Peyer's patch (tissue), 4 donors: ENCODE data around the gene OTOP3. TPM values are rescaled to one million over a fixed set of nuclear protein-coding genes. Genes with fewer than 3 reads are reported as not detected.

ENCODE experiments used
- DNase-seq, 3 donors: peaks; one replicate each; pipeline ENCODE4 v3.0.0-alpha.2; 2017 to 2019
- H3K27ac ChIP-seq, 4 donors: fragments of 200-600 bp; sonication (generic); one replicate each; pipeline ENCODE4 v1.5.1; 2016 to 2019
- H3K27me3 ChIP-seq, 2 donors: fragments of 200-600 bp; sonication (generic); one replicate each; pipeline ENCODE4 v1.5.1; 2019
- H3K36me3 ChIP-seq, 3 donors: fragments of 200-600 bp; sonication (generic); one replicate each; pipeline ENCODE4 v1.5.1; 2016 to 2019
- H3K4me1 ChIP-seq, 4 donors: fragments of 200-600 bp; sonication (generic); one replicate each; pipeline ENCODE4 v1.5.1; 2016 to 2019
- H3K4me3 ChIP-seq, 4 donors: fragments of 200-600 bp; sonication (generic); 1 replicate in 3 of 4; 2 replicates in 1 of 4; pipeline ENCODE4 v1.5.1; 2016 to 2019; ENCODE audit warnings: mild to moderate bottlenecking in 1 of 4
- H3K9me3 ChIP-seq, 4 donors: fragments of 200-600 bp; sonication (generic); one replicate each; pipeline ENCODE4 v1.5.1; 2016 to 2019; ENCODE audit warnings: mild to moderate bottlenecking in 1 of 4
- CTCF ChIP-seq, 6 experiments: fragments of 450-650 bp in 4 of 6; fragments of 200-600 bp in 2 of 6; sonication (generic) in 1 of 6; IDR thresholded peaks; one replicate each; pipeline ENCODE4 v1.5.1; 2017 to 2019; ENCODE audit warnings: antibody characterized with exemption in 6 of 6, mild to moderate bottlenecking in 3 of 6, moderate library complexity in 1 of 6
- POLR2A ChIP-seq, 2 donors: fragments of 450-650 bp; IDR thresholded peaks; one replicate each; pipeline ENCODE4 v1.5.1; 2017; ENCODE audit warnings: antibody characterized with exemption in 2 of 2, mild to moderate bottlenecking in 2 of 2, moderate library complexity in 2 of 2
- total RNA-seq, 4 donors: library from RNA; depleted of rRNA; stranded (reverse); fragments of >200 nt; gene quantifications; one replicate each; pipeline ENCODE4 v1.1.0, GENCODE V29; 2016

OTOP3 gene
- total RNA-seq, 4 donors from 2014 or later: 5.2 to 9.3 (median 8.5) TPM; not detected in 1

DNA sequence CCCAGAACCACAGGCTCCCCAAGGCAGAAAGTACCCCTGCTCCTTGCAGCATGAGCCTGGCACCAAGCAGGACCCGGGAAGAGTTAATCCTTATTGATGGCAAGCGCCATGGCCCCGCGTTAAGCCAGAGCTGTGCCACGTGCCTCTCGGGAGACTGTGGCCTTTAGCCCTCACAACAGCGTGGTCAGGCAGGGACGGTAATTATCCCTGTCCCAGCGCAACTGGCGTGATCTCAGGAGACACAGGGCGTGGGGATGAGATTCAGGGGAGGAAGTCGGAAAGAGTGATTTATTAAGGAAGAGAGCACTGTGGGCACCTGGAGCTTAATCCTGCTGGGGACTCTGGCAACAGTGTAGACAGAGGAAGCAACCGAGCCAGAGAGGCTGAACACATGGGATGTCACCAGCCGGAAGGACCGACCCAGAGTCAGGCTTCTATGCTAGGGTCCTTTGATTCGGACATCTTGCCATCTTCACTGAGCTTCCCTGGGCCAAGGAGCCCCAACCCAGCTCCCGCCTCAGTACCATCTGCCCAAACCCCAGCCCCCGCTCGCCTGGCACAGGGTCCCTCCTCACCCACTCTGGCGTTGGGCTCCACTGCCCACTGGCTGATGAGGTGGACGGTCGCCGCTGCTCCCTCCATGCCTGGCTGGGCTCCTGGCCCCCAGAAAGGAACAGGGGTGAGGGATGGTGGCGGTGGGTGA, 16.9 kb downstream of the OTOP3 start:
- Histone ChIP-seq H3K9me3 (no peaks in the 10 kb centered on the region), H3K4me1 (peaks cover 0 to 30% (median 0%) of the 10 kb centered on the region in 4 donors), H3K36me3 (no peaks in the 10 kb centered on the region), H3K27ac (peak overlapping the region in 3 of 4 donors; percentile 75 to 93 (median 92)), H3K4me3 (peak overlapping the region in 1 of 4 donors; percentile 25), H3K27me3 (no peaks in the 10 kb centered on the region)
- TF ChIP-seq CTCF (IDR thresholded peaks at IDR 0.05): no peak
- TF ChIP-seq POLR2A (IDR thresholded peaks at IDR 0.05): peak in 1 of 2 donors; percentile 31
- peak in 2 of 3 donors; percentile 80 to 82 for DNase-seq

DNA sequence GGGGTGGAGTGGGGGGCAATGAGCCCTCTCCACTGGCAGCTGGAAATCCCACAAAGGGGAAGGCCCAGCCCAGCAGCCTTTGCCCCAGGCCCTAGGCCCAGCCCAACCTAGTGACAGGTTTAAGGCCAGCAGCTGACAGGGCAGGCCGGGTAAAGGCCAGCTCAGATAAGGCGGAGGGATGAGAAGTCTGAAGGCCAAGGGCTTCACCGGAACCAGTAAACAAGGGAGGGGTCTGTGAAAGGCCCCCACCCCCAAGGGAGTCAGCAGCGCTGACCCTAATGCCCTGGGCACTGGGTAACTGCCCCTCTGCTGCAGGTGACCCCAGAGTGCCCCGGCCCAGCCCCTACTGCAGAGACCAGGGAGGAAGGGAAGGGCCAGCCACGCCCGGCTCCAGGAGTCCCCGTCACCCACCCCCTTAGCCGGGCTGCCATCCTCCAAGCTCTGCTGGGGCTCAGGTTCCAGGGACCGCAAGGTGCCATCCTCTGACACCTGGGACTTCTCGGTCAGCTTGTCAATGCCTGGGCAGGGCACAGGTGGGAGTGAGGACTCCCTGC, 17.5 kb downstream of the OTOP3 start:
- Histone ChIP-seq H3K4me1 (peaks cover 0 to 30% (median 0%) of the 10 kb centered on the region in 4 donors), H3K36me3 (no peaks in the 10 kb centered on the region), H3K27ac (peak overlapping the region in 3 of 4 donors; percentile 75 to 93 (median 92)), H3K4me3 (peak overlapping the region in 1 of 4 donors; percentile 25), H3K9me3 (no peaks in the 10 kb centered on the region), H3K27me3 (no peaks in the 10 kb centered on the region)
- peak in 2 of 3 donors; percentile 80 to 83 for DNase-seq
- TF ChIP-seq CTCF (IDR thresholded peaks at IDR 0.05): no peak
- peak in 1 of 2 donors; percentile 19 for TF ChIP-seq POLR2A (IDR thresholded peaks at IDR 0.05)

DNA sequence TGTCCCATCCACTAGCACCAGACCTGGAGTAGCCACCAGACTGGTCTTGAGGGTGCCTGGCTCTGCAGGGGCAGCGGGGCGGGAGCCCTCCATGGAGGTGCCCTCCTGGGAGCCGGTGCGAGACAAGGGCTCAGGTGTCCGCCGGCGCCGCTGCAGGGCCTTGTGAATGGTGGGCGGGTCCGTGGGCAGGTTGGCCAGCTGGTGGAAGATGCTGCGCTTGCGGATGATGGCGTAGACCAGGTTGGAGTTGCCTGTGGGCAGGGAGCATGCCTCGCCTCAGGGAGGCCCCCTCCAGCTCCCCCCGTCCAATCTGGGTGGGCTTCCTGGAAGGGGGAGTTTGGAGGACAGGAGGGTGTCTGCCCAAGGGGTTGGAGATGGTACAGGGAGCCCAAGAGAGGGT, 18.4 kb downstream of the OTOP3 start:
- no peaks in the 10 kb centered on the region for H3K36me3 ChIP-seq

GRCh38 chr17:74954665-74955421, 19.1 kb downstream of the OTOP3 start:
- no peak for DNase-seq
- Histone ChIP-seq H3K27ac (peak overlapping the region in 1 of 4 donors; percentile 93), H3K4me1 (peaks cover 0 to 30% (median 0%) of the 10 kb centered on the region in 4 donors), H3K36me3 (no peaks in the 10 kb centered on the region), H3K4me3 (no peak overlapping the region), H3K9me3 (no peaks in the 10 kb centered on the region), H3K27me3 (no peaks in the 10 kb centered on the region)
- TF ChIP-seq POLR2A (IDR thresholded peaks at IDR 0.05): no peak
- TF ChIP-seq CTCF (IDR thresholded peaks at IDR 0.05): no peak

More for the DNA sequence above, 18.4 kb downstream of the OTOP3 start:
- no peaks in the 10 kb centered on the region for H3K9me3 ChIP-seq
- no peak for DNase-seq
- TF ChIP-seq CTCF (IDR thresholded peaks at IDR 0.05): no peak
- no peak for TF ChIP-seq POLR2A (IDR thresholded peaks at IDR 0.05)
- H3K27ac ChIP-seq: peak overlapping the region in 3 of 4 donors; percentile 14 to 93 (median 92)
- H3K27me3 ChIP-seq: no peaks in the 10 kb centered on the region
- peaks cover 0 to 30% (median 0%) of the 10 kb centered on the region in 4 donors for H3K4me1 ChIP-seq
- no peak overlapping the region for H3K4me3 ChIP-seq

DNA sequence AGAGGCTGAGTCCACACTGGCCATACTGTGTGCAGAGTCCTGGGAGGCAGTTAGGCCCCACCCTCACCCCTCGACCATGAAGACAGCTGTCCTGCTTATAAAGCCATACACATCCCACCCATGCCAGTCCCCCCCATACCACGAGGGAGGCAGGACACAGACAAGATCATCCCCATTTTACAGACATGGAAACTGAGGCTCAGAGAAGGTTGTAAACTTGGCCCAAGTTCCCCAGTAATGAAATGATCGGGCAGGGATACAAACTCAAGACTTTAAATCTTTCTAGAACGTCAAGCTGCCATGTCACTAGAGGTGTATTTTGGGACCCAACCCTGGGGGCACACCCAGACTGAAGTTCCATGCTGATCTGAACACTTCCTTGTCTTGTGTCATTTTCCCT, 20.4 kb downstream of the OTOP3 start:
- Histone ChIP-seq H3K27ac (no peak overlapping the region), H3K9me3 (no peaks in the 10 kb centered on the region), H3K4me3 (no peak overlapping the region), H3K27me3 (no peaks in the 10 kb centered on the region), H3K4me1 (peaks cover 0 to 26% (median 0%) of the 10 kb centered on the region in 4 donors), H3K36me3 (no peaks in the 10 kb centered on the region)
- TF ChIP-seq POLR2A (IDR thresholded peaks at IDR 0.05): no peak
- no peak for TF ChIP-seq CTCF (IDR thresholded peaks at IDR 0.05)
- no peak for DNase-seq
